AG20443 (cell line): ENCODE results near the gene STRBP.
"Not testable (repeated sequence)": the region's sequence is repeated elsewhere in the genome, so short reads cannot be mapped to it uniquely, and the experiment has no call there.

Source experiments
- DNase-seq: peaks from one replicate; pipeline ENCODE4 v3.0.0; 2012; ENCODE audit warnings: low spot score, mixed read lengths

The STRBP gene

DNA sequence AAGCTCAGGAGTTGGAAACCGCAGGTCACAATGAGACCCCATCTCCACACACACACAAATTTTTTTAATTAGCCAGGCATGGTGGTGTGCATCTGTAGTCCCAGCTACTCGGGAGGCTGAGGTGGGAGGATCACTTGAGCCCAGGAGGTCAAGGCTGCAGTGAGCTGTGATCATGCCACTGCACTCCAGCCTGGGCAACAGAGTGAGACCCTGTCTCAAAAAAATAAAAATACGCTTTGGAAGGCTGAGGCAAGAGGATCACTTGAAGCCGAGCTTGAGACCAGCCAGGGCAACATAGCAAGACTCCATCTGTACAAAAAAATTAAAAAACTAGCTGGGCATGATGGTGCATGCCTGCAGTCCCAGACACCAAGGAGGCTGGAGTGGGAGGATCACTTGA lies 19.2 kb downstream of the STRBP start:
- DNase-seq, result not testable (repeated sequence)

DNA sequence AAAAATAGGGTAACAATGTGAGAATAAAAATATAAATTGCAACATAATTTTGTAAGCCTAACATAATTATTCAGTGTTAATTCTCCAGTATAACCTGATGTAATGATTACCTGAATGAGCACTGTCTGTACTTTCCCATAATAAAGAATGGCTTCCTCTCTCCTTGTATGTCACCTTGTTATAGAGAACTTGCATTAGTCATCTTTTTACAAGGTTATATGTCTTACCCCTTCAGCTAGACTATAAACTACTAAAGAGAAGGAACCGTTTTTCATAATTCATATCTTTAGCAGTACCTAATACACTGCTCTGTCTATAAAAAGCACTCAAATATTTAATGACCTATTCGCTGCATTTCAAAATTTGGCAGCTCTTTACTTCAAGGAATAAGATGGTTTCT lies 19.8 kb downstream of the STRBP start:
- DNase-seq, result no peak

DNA sequence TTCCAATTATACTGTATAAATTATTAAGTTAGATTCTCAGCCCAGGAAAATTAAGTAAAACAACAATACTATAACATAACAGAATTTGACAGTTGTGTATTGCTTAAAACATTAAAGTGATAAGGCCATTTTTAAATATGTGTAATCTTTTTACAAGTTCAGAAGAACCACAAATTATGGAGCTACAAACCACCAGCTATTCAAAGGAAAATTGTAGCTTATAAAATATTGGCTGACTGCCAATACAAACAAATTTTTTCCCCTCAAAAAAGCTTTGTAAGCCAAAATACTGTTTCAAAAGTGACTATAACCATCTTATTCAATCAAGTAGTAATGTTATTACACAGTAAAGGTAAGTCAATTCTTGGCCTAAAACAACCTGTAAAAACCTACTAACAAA lies 21.9 kb downstream of the STRBP start:
- no peak for DNase-seq

DNA sequence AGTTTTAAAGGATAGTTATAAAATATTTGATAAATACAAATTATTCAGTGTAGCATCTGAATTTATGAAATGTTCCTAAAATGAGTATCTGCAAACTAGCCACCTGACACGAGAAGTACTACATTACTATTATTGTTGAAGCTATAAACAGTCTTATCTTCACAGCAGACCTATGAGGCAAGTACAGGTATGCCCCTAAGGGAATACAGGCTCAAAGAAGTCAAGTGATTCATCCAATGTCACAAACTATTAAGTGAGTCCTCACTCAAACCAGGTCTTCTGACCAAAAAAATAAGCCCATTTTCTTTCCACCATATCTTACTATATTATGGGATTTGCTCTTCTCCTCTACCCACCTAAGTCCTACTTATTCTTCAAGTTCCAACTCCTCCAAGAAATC lies 28.7 kb downstream of the STRBP start:
- no peak for DNase-seq

DNA sequence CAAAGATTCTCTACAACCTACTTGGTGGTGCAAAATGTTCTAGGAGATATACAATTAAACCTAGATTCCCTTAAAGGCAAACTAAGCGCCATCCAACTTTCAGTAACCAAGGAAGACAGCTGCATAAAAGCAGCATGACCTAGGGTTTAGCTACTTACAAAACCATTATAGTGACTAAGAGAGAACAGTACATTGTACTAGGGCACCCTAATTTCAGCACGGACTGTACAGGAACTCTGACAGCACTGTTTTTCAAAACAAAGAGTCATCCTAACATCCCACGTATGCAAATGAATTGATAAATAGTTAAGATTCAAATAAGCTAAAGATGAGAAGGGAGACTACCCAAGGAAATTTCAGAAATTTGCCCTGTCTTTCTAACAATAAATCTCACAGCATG lies 30.0 kb downstream of the STRBP start:
- no peak for DNase-seq

- no peak for DNase-seq
Observed at GRCh38 chr9:123237220-123237619, 31.2 kb downstream of the STRBP start.

GRCh38 chr9:123235448-123235847 lies 32.9 kb downstream of the STRBP start:
- DNase-seq, result no peak

DNA sequence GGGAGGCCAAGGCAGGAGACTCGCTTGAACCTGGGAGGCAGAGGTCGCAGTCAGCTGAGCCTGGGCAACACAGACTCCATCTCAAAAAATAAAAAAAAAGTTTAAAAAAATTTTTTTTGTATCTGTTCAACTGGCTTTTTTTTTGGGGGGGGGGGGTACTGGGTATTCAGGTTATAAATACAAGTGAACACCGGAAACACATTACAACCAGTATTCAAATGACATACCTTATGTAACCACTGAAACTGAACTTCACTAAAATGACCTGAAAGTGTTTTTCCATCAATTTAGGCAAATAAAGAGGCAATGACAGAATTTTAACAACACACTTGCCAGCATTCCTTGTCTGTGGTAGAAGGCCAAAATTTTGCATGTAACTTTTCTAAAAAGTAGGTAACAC lies 33.5 kb downstream of the STRBP start:
- no peak for DNase-seq

DNA sequence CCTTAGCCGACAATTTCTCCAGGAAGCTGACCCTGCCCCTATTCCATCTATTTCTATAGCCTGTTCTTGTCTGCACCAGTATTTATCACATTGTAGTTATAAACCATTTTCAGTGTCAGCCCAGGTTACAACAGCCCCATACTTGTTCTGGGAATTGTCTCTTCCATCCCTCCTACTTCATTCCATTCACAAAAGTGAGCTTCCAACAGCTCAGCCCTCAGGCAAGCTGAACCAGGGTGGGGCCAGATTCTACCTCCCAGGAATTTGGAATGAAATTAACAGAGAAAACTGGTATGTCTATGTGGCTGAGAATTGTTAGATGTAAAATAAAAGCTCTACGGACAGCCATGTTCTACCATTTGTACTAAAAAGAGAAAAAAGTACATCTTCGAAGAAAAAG lies 36.1 kb downstream of the STRBP start:
- DNase-seq, result peak; percentile 29

GRCh38 chr9:123231421-123231820 lies 37.0 kb downstream of the STRBP start:
- DNase-seq, result no peak

DNA sequence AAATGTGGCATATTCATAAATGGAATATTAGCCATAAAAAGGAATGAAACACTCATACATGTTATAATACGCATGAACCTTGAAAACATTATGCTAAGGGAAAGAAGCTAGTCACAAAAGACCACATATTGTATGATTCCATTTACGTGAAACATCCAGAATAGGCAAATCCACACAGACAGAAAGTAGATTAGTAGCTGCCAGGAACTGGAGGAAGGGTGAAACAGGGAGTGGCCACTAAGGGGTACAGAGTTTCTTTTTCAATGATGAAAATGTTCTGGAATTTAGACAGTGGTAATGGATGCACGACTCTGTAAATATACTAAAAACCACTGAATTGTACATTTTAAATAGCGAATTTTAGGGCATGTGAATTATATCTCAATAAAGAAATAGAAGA lies 39.4 kb downstream of the STRBP start:
- no peak for DNase-seq

DNA sequence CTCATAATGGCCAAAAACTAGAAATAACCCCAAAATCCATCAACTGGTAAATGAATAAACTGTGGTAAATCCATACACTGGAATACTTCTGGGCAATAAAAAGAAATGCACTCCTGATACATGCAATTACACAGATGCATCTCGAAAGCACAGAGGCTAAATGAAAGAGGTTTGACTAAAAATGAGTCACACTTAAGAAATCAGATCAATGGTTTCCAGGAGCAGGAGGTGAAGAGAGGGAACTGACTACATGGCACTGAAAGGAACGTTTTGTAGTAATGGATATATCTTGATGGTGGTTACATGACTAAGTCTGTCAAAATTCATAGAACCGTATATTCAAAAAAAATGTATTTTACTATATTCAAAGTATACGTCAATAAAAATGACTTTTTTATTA lies 42.4 kb downstream of the STRBP start:
- no peak for DNase-seq

DNA sequence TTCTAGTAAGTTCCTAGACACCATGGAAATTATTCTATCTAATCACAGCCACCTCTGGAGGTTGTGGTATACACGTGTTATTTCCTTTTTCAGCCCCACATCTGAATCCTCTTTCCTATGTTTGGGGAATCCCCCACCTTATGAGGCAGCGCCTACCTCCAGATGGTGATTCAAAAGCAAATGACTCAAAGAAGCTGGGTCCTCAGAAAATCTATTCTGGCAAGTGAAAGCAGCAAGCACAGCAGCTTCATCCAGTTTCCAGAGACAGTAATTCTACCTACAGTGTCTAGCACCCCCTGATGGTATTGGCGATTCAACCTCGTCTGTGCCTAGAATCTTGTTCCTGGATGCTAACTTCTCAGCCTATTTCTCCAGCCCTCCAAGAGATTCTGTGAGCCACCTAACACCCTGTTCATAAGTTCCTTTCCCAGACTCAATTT lies 43.0 kb downstream of the STRBP start:
- DNase-seq, result peak; percentile 75

- no peak for DNase-seq
Observed at GRCh38 chr9:123220127-123220526, 48.3 kb downstream of the STRBP start.

DNA sequence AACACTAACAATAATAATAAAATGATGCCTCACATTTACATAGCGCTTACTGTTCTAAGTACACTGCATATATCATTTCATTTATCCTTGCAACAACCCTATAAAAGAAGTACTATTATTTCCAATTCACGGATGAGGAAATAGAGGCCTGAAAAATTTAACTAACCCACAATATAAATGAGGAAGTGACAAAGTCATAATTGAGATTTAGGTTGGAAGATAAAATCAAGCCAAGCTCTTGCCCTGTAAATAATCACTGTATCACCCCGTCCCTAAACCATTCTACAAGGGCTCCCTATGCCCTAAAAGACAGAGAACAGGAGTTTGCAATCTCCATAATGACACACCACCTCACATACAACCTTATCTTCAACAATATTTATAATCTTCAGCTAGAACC lies 49.6 kb downstream of the STRBP start:
- no peak for DNase-seq

DNA sequence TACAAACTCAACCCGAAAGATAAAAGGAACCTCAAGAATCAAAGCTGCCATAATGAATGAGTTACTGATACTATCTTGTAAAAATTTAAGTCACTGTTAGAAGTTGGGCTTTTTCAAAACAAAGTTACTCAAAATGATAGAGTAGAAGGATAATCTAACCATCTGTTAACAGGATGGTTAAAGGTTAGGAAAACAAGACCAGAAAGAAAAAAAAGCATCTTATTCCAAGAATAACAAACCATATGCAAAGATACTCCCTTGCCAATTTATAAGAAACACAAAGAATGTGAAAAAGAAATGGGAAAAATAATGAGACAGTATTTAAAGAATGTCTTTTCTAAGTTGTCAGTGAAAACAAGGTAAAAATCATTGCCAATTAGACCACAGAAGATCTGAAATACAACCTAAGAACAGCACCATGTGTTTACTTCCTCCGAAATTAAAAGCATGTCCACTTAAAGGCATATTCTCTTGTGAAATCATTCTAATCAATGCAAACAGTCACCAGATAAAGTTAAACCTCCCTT lies 51.2 kb downstream of the STRBP start:
- no peak for DNase-seq

DNA sequence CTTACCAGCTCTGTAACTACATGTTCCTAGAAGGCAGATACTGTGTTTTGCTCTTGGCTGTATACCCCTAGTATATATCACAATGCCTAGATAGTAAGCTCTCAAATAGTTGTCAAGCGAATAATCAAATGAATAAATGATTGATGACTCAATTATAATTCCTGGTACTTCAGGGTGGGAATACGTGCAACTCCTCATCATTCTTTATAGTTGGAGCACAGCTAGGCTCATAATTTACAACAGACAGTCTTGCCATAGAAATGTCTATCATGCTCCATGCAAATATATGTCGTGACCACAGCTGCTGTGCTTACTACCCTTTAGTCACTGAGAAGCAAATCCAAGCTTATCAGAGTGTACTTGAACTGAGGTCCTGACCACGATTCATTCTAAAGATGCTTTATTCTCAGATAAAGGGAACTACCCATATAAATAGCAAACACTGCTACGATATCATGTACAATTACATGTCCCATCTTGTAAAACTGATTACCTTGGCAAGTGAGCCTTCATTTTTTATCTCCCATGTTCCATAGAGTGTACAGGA lies 52.1 kb downstream of the STRBP start:
- DNase-seq, result no peak

GRCh38 chr9:123211081-123211480 lies 57.3 kb downstream of the STRBP start:
- no peak for DNase-seq

DNA sequence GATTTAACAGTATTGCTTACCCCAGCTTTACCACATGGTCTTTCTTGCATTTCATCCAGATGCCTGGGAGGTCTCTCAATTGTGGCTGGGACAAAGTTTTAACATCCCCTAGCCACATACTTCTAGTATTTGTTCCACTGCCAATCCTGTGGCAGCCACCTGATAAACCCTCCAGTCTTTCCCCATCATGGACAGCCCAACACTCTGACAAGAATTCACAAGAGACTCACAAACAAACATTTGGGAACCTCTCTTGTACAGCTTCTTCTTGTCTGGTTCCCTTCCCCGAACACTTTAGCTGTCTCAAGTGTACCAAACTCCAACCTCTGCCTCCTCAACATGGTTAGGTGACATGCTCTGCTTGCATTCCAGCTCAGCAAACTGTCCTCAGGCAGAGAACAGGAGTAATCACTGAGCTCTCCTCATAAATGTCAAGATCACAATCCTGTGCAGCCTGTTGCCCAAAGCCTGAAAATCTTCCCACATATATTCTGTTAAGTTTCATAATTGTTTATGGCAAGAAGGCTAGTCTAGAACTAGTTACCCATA lies 59.7 kb downstream of the STRBP start:
- DNase-seq, result no peak

GRCh38 chr9:123206065-123206464 lies 62.3 kb downstream of the STRBP start:
- DNase-seq, result no peak

DNA sequence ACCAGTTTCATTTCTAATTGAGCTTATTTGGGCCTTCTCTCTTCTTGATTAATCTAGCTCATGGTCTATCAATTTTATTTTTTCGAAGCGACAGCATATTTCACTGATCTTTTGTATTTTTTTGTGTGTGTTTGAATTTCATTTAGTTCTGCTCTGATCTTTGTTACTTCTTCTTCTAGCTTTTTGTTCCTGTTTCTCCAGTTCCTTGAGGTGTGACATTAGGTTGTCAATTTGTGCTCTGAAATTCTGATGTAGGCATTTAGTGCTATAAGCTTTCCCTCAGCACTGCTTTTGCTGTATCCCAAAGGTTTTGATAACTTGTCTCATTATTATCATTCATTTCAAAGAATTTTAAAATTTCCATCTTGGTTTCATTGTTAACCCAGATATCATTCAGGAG lies 67.3 kb downstream of the STRBP start:
- no peak for DNase-seq

GRCh38 chr9:123200469-123200868 lies 67.9 kb downstream of the STRBP start:
- DNase-seq, result not testable (repeated sequence)

GRCh38 chr9:123196124-123196523 lies 72.3 kb downstream of the STRBP start:
- DNase-seq, result no peak

GRCh38 chr9:123194023-123194422 lies 74.4 kb downstream of the STRBP start:
- no peak for DNase-seq
